ENCODE measurements around the gene GSAP.
A peak's percentile ranks its signal among the peaks of the same experiment; 100 is the strongest.

Gene GSAP

DNA sequence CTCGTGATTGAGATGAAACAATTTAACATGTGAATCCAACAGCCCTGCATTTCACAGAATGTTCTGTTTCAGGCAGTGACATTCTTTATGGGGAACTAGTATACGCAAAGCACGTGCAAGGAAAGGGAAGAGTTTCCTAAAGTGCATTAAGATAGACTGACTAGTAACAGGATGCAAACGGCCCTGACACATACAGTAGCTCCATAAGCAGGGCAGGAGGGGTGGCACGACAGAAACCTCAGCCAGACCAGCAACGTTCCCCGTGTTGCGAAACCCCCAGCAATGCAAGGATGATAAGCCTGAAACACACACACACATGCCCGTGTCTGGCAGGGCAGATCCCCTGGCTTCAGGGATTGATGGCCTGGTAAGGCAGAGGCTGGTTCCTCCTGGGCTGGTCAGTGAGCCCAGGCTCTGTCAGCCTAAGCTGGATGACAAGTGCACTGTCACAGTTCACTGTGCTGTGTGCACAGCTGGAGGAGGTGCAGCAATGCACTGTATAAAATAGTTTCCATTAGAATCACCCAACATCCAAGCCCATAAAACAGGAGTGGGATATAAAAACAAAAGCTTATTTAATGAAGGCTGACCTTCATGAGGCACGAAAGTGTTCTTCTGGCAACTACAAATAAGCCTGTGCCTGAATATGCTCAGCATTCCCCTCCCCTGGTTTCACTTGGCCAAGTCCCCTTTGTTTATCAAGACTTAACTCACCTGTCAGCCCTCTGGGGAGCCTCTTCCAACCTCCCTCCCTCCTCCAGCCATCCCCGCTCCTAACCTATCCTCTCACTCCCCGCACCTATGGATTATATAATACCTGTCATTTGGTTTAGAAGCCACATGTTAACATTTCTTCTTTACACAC lies 88.8 kb downstream of the GSAP start:
- DNase-seq = no peak

- DNase-seq = no peak
Measured at GRCh38 chr7:77326131-77326530, 90.0 kb downstream of the GSAP start.

- no peak for DNase-seq
Measured at GRCh38 chr7:77321300-77321699, 94.8 kb downstream of the GSAP start.

DNA sequence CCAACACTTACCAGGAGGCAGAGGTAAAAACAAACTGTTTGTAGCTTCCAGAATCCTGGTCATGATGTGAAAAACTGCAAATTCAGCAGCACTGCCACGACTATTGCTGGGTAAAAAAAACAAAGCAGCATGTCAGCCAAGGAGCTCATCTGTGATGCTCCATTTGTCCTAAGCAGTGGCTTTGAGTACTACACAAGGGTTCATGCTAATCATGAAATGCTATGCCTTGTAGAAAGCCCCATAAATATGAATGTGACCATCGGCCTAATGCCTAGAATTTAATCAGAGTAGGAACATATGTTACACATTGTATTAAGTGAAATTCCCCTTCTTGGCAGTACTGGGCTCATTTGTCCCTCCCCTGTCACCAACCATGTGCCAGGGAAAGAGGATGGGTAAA lies 95.4 kb downstream of the GSAP start:
- peak in 1 of 2 experiments; percentile 9 for DNase-seq

- no peak for DNase-seq
Measured at GRCh38 chr7:77320137-77320536, 96.0 kb downstream of the GSAP start.

DNA sequence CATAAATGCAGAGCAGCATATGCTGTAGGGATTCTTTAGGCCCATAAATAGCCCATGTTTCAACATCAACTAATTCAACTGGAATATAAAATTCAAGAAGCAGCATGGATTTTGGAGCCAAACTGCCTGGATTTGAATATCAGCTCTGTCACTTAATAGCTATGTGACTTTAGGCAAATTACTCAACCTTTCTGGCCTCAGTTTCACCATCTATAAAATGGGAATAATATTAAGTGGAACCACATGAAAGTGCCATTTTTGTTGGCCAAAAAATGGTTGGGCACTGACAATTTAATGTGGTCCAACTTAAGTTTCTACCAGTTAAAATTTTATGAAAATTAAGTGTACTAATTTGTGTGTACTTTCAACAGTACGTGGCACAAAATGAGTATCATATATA lies 98.1 kb downstream of the GSAP start:
- no peak for DNase-seq

DNA sequence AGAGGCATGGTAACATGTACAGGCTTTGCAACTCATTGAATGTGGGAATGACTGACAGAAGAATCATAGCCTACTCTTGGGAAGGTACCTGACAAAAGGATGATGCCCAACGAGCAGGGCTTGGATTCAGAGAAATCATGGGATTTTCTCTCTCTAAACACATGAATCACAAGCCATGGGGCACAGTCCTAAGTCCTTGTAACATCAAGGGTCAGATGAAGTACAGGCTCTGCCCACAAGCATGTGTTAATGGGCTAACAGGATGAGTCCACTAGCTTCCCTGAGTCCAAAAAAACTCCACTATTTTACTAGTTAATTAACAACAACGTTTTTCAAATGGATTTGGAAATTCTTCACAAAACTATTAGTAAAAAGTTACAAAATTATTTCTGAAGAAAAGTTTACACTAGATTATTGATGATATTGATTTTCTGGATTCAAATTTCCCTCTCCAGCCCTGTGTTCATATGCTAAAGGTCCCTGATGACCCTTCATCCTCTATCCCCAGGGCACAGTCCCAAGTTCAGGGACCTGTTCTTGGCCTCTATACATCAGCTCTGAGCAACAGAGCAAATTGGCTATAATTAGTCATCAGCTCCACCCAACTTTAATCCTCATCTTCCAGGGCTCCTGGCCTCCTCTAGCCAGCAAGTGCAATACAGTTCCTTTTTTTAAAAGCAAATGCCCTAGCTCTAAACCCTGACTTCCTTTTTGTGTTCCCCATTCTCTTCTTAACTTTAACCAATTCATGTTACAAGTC lies 99.8 kb downstream of the GSAP start:
- no peak for DNase-seq

GRCh38 chr7:77315182-77315591 lies 101.0 kb downstream of the GSAP start:
- no peak for DNase-seq

- no peak for DNase-seq
Measured at GRCh38 chr7:77313876-77314480, 102.2 kb downstream of the GSAP start.

DNA sequence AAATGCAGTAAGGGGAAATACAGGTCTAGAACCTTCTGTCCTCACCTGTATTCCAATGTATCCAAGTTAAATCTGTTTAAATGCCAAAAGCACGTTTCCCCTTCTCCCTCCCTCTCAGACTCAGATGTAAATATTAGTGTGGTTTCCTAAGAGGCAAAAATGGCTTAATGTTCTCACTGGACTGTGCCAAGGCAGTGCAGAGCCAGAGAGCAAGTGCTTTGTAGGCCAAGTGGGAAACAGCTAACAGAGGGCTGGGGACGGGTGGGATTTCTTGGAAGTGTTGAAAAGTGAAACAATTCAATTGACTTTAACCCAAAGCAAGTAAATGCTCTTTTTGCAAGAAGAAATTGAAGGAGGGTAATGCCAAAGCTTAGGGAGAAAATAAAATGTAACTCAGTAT lies 103.1 kb downstream of the GSAP start:
- DNase-seq = no peak

GRCh38 chr7:77310982-77311381 lies 105.2 kb downstream of the GSAP start:
- no peak for DNase-seq

DNA sequence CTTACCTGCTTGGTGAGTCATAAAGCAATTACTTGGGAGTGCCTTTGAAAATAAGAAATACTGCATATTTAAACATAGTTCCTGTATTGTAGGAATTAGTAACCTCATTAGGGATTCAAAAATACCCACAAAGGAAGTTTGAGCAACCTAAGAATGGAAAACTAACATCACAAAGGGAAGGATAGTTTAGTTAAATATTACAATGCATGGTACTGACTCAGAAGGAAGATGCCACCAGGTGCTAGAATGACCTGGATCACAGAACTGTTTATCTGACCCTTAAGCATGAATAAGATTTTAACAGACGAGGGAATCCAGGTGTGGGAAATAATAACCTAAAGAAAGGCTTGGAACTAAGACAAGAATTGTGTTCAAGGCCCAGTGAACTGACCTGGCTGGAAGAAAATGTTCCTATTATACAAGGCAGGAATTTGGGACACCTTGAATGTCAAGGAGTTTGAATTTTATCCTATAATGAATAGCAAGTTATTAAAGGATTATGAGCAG lies 106.4 kb downstream of the GSAP start:
- DNase-seq = no peak

DNA sequence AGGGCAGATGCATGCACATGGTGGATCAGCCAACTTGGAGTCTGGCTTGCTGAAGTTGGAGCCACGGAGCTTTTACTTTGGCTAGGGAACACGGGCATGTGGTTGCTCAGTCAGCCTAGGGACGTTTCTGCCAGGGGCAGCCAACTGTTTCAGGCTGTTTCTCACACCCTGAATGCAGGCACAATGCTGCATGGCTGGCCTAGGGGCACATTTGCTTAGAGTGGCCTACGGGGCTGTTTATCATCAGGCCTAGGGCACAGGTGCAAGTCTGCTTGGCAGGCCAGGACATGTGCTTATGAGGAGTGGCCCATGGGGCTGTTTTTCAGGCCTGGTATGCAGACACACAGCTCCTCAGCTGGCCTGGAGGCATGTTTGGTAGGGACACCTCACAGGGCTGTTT lies 107.4 kb downstream of the GSAP start:
- peak in 1 of 2 experiments; percentile 52 for DNase-seq

- no peak for DNase-seq
Measured at GRCh38 chr7:77306231-77307067, 109.7 kb downstream of the GSAP start.

GRCh38 chr7:77295549-77295948 lies 120.6 kb downstream of the GSAP start:
- no peak for DNase-seq

DNA sequence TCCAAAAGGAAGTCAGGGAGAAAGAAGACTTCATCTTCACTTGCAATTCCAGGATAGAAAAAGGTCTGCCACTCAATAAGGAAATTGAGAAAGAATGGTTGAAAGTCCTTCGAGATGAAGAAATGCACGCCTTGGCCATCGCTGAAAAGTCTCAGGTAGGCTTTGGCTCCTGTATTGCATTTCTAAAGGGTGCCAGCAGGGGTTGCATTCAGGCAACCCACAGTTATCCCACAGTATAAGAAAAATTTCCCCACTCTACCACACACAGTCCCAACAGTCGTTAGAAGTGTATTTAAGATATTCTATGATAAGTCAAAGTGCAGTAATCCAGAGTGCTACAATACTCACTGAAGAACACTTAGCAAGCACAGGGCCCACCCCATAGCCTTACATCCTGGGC lies 123.1 kb downstream of the GSAP start:
- no peak for DNase-seq

GRCh38 chr7:77290425-77290824 lies 125.7 kb downstream of the GSAP start:
- no peak for DNase-seq

GRCh38 chr7:77289387-77289786 lies 126.8 kb downstream of the GSAP start:
- DNase-seq = no peak

GRCh38 chr7:77288676-77289320 lies 127.4 kb downstream of the GSAP start:
- DNase-seq = no peak

DNA sequence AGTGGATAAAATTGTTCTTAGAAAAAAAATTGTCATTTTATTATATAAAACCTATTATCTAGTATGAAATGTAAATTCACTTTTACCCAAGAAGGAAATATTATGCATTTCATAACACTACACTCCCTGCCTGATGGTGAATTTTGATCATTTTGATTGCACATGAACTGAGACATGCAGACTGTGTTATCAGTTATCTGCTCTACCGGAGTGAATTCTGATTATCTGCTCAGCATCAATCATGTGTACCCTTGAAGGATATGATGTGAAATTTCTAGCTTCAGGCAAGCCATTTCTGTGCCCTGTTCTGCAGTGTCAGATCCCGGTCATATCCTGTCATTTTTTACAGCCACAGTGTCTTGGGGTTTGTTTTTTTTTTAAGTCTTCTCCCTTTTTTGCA lies 131.5 kb downstream of the GSAP start:
- no peak for DNase-seq

DNA sequence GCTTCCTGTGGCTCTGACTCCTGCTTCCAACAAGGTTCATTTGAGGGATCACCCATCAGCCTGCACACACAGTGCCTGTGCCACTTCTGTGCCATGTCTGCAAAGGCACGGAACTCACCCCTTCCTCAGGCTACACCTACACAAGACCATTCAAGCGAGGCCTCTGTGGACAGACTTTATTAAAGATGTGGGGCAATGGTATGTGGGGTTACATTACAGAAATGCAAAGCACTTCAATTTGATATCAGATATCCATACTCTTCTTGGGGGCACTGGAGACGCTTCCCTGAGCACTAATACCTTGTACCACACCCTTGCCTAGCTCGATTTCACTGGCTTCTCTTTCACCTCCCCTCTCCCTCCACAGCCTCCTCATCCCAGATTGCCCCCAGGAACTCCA lies 132.1 kb downstream of the GSAP start:
- DNase-seq = no peak

DNA sequence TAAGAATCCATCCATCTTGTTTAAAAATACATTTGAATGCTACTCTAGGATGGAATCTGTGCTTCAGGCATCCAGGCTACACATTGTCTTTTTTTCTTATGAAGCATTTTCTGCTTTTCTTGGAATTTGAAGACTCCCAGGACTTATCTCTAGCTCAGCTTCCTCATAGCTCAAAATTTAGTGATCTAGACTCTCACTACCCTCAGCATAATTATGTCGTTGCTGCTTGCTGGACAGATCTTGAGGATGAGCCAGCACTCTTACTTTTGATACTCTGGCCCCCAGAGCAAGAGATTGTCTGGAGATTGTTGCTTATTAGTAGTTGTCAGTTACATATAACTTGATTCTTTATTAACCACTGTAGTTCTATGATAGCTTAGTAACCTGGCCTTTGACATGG lies 133.3 kb downstream of the GSAP start:
- no peak for DNase-seq

All from NCI-H446 (cell line).